PFSK-1 (cell line): Measurements from ENCODE around the gene GNAI3.

ENCODE experiments used
- FOXP2 ChIP-seq: optimal IDR thresholded peaks from 2 replicates; pipeline ENCODE3; 2011; ENCODE audit warnings: borderline replicate concordance, control low read depth, inconsistent platforms; ENCODE audit not compliant: insufficient read depth; ENCODE audit errors: extremely low read length, extremely low read depth
- POLR2AphosphoS5 ChIP-seq: IDR thresholded peaks from 2 replicates; pipeline ENCODE4 v1.6.1; 2012; ENCODE audit warnings: low read depth, mild to moderate bottlenecking, control low read depth, low read length, moderate library complexity
- SIN3A ChIP-seq: IDR thresholded peaks from 2 replicates; pipeline ENCODE4 v1.6.1; 2012; ENCODE audit warnings: mild to moderate bottlenecking, low read length, moderate library complexity, borderline replicate concordance; ENCODE audit not compliant: insufficient read depth
- TAF1 ChIP-seq: IDR thresholded peaks from 2 replicates; pipeline ENCODE4 v1.6.1; 2012; ENCODE audit warnings: low read length, control low read depth, borderline replicate concordance; ENCODE audit not compliant: insufficient read depth
- TF ChIP-seq, protein P1 (sequence below), 2 experiments: IDR thresholded peaks; 2 replicates each; pipeline versions ENCODE4 v1.6.1 to v1.8.0; 2011 to 2012; ENCODE audit warnings: low read depth in 2 of 2, low read length in 2 of 2, control low read depth in 1 of 2, inconsistent platforms in 1 of 2, mild to moderate bottlenecking in 1 of 2, moderate library complexity in 1 of 2; ENCODE audit not compliant: insufficient read depth in 1 of 2

Gene GNAI3

DNA sequence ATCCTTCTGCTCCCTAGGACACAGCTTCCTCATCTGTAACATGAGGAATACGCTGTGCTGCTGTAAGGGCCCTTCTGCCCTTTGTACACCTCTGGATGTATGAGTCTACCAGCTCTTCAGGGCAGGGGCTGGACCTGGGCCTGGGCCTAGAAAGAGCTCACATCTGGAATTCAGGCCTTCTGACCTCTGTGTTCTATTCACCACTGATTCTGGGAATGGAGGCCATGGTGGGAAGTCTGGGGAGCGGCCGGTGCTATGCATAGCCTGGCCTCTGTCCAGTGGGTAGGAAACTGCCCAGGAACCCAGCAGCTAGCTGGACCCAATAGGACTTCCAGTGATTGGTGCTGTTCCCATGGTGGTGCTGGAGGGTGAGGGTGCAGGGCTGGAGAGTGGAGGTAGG lies 19.7 kb upstream of the GNAI3 start:
- TF ChIP-seq TAF1 (no peak), SIN3A (no peak), POLR2AphosphoS5 (no peak)
- TF ChIP-seq, protein P1, sequence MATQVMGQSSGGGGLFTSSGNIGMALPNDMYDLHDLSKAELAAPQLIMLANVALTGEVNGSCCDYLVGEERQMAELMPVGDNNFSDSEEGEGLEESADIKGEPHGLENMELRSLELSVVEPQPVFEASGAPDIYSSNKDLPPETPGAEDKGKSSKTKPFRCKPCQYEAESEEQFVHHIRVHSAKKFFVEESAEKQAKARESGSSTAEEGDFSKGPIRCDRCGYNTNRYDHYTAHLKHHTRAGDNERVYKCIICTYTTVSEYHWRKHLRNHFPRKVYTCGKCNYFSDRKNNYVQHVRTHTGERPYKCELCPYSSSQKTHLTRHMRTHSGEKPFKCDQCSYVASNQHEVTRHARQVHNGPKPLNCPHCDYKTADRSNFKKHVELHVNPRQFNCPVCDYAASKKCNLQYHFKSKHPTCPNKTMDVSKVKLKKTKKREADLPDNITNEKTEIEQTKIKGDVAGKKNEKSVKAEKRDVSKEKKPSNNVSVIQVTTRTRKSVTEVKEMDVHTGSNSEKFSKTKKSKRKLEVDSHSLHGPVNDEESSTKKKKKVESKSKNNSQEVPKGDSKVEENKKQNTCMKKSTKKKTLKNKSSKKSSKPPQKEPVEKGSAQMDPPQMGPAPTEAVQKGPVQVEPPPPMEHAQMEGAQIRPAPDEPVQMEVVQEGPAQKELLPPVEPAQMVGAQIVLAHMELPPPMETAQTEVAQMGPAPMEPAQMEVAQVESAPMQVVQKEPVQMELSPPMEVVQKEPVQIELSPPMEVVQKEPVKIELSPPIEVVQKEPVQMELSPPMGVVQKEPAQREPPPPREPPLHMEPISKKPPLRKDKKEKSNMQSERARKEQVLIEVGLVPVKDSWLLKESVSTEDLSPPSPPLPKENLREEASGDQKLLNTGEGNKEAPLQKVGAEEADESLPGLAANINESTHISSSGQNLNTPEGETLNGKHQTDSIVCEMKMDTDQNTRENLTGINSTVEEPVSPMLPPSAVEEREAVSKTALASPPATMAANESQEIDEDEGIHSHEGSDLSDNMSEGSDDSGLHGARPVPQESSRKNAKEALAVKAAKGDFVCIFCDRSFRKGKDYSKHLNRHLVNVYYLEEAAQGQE (IDR thresholded peaks at IDR 0.05; ENCODE audit: insufficient read depth in 1 of 2, low read depth in 2 of 2, low read length in 2 of 2): no peak

DNA sequence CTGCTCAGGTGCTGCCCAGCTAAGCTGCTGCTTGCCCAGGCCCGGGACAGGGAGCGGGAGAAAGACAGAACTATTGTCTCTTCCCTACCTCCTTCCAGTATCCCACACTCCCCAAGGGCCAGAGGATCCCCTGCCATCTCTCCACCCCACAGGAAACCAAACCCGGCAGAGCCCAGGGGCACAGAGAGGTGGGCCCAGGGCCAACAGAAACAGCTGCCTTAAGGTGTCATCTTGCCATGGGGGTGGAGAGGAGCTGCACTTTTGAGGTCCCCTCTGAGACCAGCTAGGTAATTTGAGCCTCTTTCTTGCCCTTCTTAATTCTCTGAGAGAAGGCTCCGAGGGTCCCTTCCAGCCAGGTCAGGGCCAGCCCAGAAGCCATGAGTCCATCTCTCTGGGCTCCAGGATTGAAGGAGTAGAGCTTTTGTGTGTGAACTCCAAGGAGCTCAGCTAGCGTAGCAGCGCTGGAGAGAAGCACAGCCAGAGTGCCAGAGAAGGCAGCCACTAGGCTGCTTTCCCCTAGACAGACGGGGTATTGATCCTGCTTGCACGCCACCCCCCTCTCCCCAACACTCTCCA lies 18.4 kb upstream of the GNAI3 start:
- TF ChIP-seq, protein P1 (IDR thresholded peaks at IDR 0.05; ENCODE audit: insufficient read depth in 1 of 2, low read depth in 2 of 2, low read length in 2 of 2): no peak
- no peak for TF ChIP-seq TAF1
- no peak for TF ChIP-seq POLR2AphosphoS5
- no peak for TF ChIP-seq SIN3A
- TF ChIP-seq FOXP2: no peak

DNA sequence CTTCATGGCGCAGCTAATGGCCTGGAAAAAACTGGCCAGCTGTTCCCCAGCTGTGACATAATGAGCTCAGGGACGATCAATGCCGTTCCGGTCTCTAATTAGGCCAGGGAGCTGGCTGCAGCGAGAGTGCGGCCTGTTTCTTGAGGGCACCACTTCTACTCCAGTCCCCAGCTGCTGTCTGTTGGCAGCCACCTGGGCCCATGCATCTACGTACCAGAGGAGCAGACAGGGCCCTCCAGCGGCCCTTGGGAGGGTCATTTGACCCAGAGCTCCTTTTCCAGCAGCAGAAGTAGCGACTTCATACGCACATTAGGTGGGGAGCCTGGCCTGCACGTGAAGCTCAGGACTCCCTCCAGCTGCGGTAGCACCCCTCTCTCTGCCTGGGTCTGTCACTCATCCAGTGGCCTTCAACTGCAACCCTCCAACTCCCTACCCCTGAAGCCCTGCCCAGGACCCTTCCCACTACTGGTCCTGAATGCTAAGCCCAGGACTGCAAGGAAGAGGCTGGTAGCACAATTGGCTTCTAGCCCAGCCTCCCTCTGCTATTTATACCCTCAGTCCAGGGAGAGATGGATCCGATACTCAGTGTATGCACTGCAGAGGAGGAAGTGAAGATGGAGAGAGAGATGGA lies 17.8 kb upstream of the GNAI3 start:
- no peak for TF ChIP-seq FOXP2
- no peak for TF ChIP-seq SIN3A
- no peak for TF ChIP-seq TAF1

DNA sequence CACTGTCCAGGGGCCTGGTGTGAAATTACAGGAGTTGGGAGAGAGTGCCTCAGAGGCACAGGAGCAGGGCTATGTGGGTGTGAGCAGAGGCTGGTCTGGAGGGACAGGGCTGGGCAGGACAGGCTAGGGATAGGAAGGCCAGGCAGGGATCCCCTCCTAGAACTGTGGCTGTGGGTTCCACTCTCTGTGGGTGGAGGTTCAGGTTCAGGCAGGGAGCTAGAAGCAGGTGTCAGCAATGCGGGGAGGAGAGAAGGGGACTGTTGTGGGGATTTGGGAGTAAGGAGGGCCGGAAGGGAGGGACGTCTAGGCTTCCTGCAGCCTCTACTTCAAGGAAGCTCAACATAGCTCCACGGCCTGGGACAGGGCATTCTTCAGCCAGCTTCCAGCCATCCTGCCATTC lies 17.0 kb upstream of the GNAI3 start:
- no peak for TF ChIP-seq SIN3A
- TF ChIP-seq FOXP2: no peak
- TF ChIP-seq POLR2AphosphoS5: no peak
- TF ChIP-seq, protein P1 (IDR thresholded peaks at IDR 0.05; ENCODE audit: insufficient read depth in 1 of 2, low read depth in 2 of 2, low read length in 2 of 2): no peak
- no peak for TF ChIP-seq TAF1

DNA sequence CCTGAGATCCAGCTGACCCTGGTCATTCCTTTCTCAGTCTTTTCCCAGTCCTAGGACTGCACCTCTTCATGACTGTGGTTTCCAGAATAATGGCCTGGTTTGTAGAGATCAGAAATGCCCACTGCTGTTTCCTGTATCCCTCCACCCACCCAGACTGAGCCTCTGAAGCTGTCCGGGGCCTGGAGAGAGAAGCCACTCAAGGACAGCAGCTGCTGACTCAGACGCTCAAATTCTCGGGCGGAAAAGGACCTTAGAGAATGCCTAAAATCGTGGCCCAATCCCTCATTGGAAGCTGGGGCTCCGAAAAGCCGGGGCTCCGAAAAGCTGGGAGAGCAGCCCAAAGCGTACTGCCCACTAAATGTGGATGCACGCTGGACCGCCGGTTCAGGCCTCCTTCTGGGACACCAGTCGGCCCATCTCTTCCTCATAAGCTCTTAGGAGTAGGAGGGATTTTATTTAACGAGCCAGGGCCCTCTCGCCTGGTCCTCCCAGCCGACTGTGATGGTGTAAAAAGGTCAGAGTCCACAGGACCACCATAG lies 16.5 kb upstream of the GNAI3 start:
- no peak for TF ChIP-seq TAF1
- no peak for TF ChIP-seq POLR2AphosphoS5
- TF ChIP-seq, protein P1 (IDR thresholded peaks at IDR 0.05; ENCODE audit: insufficient read depth in 1 of 2, low read depth in 2 of 2, low read length in 2 of 2): no peak
- TF ChIP-seq SIN3A: no peak
- no peak for TF ChIP-seq FOXP2
